ENCODE data around the gene ANO7. TPM values are rescaled to one million over a fixed set of nuclear protein-coding genes. Genes with fewer than 3 reads are reported as not detected.
"Not testable (repeated sequence)": the region's sequence is repeated elsewhere in the genome, so short reads cannot be mapped to it uniquely, and the experiment has no call there.

The ANO7 gene
- total RNA-seq, 1 donor from 2014 or later = 1.2 TPM

DNA sequence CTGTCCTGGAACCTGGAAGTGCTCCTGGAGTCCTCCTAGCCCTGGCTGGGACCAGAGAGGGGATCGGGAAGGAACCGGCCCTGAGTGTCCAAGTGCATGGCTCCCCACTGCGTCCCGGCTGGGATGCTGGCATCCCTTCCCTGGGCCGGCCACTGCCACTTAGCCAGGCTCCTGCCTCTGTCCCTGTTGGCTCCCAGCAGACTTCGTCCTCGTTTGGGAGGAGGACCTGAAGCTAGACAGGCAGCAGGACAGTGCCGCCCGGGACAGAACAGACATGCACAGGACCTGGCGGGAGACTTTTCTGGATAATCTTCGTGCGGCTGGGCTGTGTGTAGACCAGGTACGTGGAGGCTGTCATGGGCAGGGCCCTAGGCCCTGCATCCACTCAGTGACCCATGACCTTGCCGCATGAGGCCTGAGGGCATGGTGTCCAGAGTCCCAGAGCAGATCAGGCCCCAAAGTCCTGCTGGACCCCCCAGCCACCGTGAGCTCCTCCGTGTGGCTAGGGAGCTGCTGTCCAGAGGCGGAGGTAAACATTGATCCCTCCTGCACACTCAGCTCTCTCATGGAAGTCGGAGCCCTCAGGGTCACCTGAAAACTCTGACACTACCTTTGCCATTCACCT is 7.1 kb downstream of the ANO7 start:
- Mint-ChIP-seq H3K36me3 (ENCODE audit: low read depth) (no peaks in the 10 kb centered on the region), H3K27ac (no peak overlapping the region), H3K9me3 (no peaks in the 10 kb centered on the region), H3K27me3 (no peaks in the 10 kb centered on the region), H3K4me1 (no peaks in the 10 kb centered on the region), H3K4me3 (no peak overlapping the region)
- DNase-seq (no peak), ATAC-seq (ENCODE audit: low read depth) (no peak)
- intact Hi-C loops (cut with micrococcal nuclease) = no loop called here
- ChIA-PET CTCF (no interaction called here), POLR2A (no interaction called here)
- TF ChIP-seq, protein P1, sequence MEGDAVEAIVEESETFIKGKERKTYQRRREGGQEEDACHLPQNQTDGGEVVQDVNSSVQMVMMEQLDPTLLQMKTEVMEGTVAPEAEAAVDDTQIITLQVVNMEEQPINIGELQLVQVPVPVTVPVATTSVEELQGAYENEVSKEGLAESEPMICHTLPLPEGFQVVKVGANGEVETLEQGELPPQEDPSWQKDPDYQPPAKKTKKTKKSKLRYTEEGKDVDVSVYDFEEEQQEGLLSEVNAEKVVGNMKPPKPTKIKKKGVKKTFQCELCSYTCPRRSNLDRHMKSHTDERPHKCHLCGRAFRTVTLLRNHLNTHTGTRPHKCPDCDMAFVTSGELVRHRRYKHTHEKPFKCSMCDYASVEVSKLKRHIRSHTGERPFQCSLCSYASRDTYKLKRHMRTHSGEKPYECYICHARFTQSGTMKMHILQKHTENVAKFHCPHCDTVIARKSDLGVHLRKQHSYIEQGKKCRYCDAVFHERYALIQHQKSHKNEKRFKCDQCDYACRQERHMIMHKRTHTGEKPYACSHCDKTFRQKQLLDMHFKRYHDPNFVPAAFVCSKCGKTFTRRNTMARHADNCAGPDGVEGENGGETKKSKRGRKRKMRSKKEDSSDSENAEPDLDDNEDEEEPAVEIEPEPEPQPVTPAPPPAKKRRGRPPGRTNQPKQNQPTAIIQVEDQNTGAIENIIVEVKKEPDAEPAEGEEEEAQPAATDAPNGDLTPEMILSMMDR (IDR thresholded peaks at IDR 0.05) = no peak

DNA sequence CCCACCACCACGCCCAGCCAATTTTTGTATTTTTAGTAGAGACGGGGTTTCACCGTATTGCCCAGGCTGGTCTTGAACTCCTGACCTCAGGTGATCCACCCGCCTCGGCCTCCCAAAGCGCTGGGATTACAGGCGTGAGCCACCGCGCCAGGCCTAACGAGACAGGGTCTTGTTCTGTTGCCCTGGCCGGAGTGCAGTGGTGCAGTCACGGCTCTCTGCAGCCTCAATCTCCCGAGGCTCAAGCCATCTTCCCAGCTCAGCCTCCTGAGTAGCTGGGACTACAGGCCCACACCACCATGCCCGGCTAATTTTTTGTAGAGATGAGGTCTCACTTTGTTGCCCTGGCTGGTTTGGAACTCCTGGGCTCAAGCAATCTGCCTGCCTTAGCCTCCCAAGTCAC is 8.8 kb downstream of the ANO7 start:
- intact Hi-C loops (cut with micrococcal nuclease); DNase-seq; POLR2A ChIA-PET; H3K9me3 Mint-ChIP-seq; ATAC-seq (ENCODE audit: low read depth); H3K4me3 Mint-ChIP-seq; H3K4me1 Mint-ChIP-seq; H3K27ac Mint-ChIP-seq; H3K27me3 Mint-ChIP-seq; CTCF ChIA-PET; H3K36me3 Mint-ChIP-seq (ENCODE audit: low read depth): not testable (repeated sequence)

DNA sequence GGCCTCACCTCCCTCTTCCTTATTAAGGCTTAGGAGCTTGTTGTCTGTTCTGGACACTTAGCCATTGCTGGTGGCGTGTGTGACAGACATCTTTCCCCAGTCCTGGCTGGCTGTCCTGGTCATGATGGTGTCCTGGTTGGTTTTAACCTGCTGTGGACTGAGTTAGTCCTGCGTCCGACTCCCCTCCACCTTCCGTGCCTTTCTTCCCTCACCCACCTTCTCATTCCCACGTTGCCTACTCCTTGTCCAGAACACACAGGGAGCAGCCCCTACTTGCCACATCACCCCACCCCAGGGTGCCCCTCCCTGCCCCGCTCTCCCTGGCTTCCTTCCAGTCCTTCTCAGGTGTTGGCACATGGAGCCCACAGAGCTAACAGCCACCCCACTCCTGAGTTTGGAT is 9.5 kb downstream of the ANO7 start:
- Mint-ChIP-seq H3K27ac (no peak overlapping the region), H3K4me1 (no peaks in the 10 kb centered on the region), H3K36me3 (ENCODE audit: low read depth) (no peaks in the 10 kb centered on the region), H3K9me3 (no peaks in the 10 kb centered on the region), H3K27me3 (no peaks in the 10 kb centered on the region), H3K4me3 (no peak overlapping the region)
- ATAC-seq (ENCODE audit: low read depth) (no peak), DNase-seq (no peak)
- TF ChIP-seq, protein P1 (IDR thresholded peaks at IDR 0.05) = no peak
- intact Hi-C loops (cut with micrococcal nuclease) = no loop called here
- ChIA-PET POLR2A (interaction anchor here (0.6 kb wide), 1 partner anchor 21 kb away, joined by 7 read pairs; no protein-coding TSS in a partner anchor), CTCF (no interaction called here)

DNA sequence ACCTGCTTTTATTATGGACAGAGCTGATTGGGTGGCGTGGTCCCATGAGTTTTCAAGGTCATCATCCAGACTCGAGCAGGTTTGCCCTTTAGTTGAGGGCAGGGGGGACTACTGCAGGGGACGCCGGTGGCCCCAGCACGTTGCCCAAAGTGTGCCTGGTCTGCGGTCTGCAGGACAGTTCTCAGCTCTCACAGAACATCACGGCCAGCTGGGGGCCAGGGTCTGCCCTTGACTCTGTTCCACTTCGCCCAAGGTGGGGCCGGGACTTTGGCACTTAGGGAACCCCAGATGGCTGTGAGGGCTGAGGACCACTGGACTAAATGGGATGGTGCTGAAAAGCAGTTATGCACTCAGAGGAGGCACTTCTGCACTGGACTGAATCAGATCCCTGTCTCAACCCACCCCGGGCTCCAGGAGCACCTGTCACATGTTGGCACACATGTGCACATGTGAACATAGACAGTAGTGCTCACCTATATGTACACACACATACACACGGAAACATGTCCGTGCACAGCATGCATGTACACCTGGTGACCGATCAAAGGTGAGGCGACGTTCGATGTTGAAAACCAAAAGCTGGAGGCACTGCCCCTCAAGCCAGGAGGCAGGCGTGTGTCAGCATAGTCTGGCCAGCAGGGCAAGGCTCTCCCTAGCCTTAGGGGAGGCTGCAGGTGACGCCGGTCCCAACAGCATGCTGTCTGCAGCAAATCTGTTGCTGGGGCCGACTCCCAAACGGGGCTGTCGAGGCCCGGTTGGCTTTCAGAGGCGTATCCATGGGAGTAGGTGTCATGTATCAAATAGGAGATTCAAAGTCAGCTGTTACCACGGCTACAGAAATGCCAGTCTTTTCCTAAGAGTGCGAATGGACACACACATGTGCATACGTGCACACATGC is 10.2 kb downstream of the ANO7 start:
- POLR2A ChIA-PET = no interaction called here
- no peaks in the 10 kb centered on the region for H3K27me3 Mint-ChIP-seq
- TF ChIP-seq, protein P1 (IDR thresholded peaks at IDR 0.05) = no peak
- no peak for ATAC-seq (ENCODE audit: low read depth)
- no peaks in the 10 kb centered on the region for H3K36me3 Mint-ChIP-seq (ENCODE audit: low read depth)
- no peak overlapping the region for H3K4me3 Mint-ChIP-seq
- intact Hi-C loops (cut with micrococcal nuclease) = no loop called here
- no peak overlapping the region for H3K27ac Mint-ChIP-seq
- no peak for DNase-seq
- no peaks in the 10 kb centered on the region for H3K4me1 Mint-ChIP-seq
- CTCF ChIA-PET = no interaction called here
- H3K9me3 Mint-ChIP-seq = no peaks in the 10 kb centered on the region

DNA sequence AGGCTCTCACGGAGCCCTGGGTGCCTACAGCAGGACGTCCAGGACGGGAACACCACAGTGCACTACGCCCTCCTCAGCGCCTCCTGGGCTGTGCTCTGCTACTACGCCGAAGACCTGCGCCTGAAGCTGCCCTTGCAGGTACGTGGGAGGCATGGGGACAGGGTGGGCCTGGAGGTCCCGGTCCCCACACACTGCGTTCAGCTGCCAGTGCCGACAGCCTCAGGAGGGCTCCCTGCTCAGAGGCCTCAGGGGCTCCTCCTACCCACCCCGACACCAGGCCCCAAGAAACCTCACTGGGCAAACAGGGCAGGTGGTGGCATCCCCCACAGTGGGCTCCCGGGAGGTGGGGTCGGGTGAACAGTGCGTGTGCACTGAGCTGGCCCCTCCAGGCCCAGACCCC is 10.8 kb downstream of the ANO7 start:
- H3K27ac Mint-ChIP-seq = no peak overlapping the region
- H3K4me1 Mint-ChIP-seq = no peaks in the 10 kb centered on the region
- no peak overlapping the region for H3K4me3 Mint-ChIP-seq
- ATAC-seq (ENCODE audit: low read depth) = no peak
- no peaks in the 10 kb centered on the region for H3K9me3 Mint-ChIP-seq
- intact Hi-C loops (cut with micrococcal nuclease) = no loop called here
- TF ChIP-seq, protein P1 (IDR thresholded peaks at IDR 0.05) = no peak
- DNase-seq = no peak
- no peaks in the 10 kb centered on the region for H3K27me3 Mint-ChIP-seq
- no peaks in the 10 kb centered on the region for H3K36me3 Mint-ChIP-seq (ENCODE audit: low read depth)
- POLR2A ChIA-PET = no interaction called here
- CTCF ChIA-PET = no interaction called here

All from activated B cell treated with CpG ODN at 0.5 μM for 24 hours (primary cell).